Ectodermal cell (in vitro differentiated cells): ENCODE measurements around the gene ICE1.
"Not testable (repeated sequence)": the region's sequence is repeated elsewhere in the genome, so short reads cannot be mapped to it uniquely, and the experiment has no call there.

Experiments used
- H3K27ac ChIP-seq: 2 replicates; pipeline ENCODE4 v1.7.0; 2013; ENCODE audit warnings: mild to moderate bottlenecking, low read depth, low read length; ENCODE audit not compliant: insufficient read depth, poor library complexity, severe bottlenecking
- H3K27me3 ChIP-seq: 2 replicates; pipeline ENCODE4 v1.7.0; 2013; ENCODE audit warnings: mild to moderate bottlenecking, low read length; ENCODE audit not compliant: insufficient read depth, control insufficient read depth, poor library complexity, severe bottlenecking
- H3K36me3 ChIP-seq: one replicate; pipeline ENCODE4 v1.7.0; 2013; ENCODE audit warnings: low read length; ENCODE audit not compliant: control insufficient read depth, insufficient read depth
- H3K4me1 ChIP-seq: one replicate; pipeline ENCODE4 v1.7.0; 2013; ENCODE audit warnings: low read length; ENCODE audit not compliant: control insufficient read depth, insufficient read depth
- H3K4me3 ChIP-seq: 2 replicates; pipeline ENCODE4 v1.7.0; 2013; ENCODE audit warnings: low read depth, low read length, control low read depth; ENCODE audit not compliant: insufficient read depth
- H3K9me3 ChIP-seq: 2 replicates; pipeline ENCODE4 v1.7.0; 2013; ENCODE audit warnings: mild to moderate bottlenecking, low read length, moderate library complexity; ENCODE audit not compliant: control insufficient read depth
- WGBS, 2 experiments: methylation state at CpG; one replicate each; pipeline ENCODE4 v1.1.7; 2013; ENCODE audit warnings: missing lambda C conversion rate in 2 of 2; 5-methylcytosine and 5-hydroxymethylcytosine counted together

The ICE1 gene

DNA sequence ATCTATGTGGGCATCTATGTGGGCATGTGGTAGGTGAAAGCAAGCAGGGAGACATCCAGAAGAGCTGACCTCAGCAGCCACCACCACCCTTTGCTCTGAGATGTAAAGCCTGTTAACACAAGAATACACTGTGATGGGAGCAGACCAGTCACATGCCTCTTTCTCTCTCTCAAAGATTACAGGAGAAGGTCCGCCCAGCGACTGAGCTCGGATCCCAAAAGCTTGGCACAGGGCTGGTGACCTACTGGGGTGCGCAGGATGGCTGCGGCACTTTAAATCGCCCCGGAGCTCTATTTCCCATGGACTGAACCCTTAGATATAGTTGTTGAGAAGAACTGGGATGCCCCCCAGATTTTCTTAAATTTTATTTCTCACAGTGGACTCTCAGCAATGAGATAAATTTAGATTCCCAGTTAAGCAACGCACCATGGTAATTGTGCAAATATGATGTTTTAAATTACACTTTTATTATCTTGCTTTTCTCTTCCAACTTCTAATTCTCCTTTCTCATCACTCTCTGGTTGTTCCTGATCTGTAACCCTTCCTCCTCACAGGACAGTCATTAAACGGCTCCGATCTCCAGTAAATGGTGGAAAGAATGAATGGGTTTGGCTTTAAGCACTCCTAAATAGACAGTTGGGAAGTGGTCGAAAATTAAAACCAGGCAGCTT lies 37.7 kb upstream of the ICE1 start:
- Histone ChIP-seq H3K4me1 (peaks cover 4% of the 10 kb centered on the region), H3K9me3 (no peaks in the 10 kb centered on the region), H3K27ac (no peak overlapping the region), H3K36me3 (no peaks in the 10 kb centered on the region), H3K4me3 (no peak overlapping the region), H3K27me3 (no peaks in the 10 kb centered on the region)
- 92 to 94% methylated on average over 11 of the region's 11 CpGs for WGBS, 2 experiments

DNA sequence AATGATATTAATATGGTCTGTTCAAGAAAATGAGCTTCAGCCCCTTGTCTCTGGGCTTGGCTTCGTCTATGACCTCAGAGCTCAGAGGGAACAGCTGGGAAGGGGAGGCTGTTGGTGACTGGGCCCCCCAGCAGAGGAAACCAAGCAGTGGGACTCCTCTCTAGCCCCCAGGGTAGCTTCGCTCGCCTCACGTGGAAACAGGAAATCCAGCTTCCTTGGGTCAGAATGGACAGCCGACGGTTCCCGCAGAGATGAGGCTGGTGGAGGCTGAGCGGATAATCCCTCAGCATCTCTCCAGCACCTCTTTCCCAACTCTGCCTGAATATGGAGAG lies 37.2 kb upstream of the ICE1 start:
- 85 to 86% methylated on average over 8 of the region's 8 CpGs for WGBS, 2 experiments
- Histone ChIP-seq H3K27ac (no peak overlapping the region), H3K4me3 (no peak overlapping the region), H3K27me3 (no peaks in the 10 kb centered on the region), H3K4me1 (peaks cover 4% of the 10 kb centered on the region), H3K36me3 (no peaks in the 10 kb centered on the region), H3K9me3 (no peaks in the 10 kb centered on the region)

DNA sequence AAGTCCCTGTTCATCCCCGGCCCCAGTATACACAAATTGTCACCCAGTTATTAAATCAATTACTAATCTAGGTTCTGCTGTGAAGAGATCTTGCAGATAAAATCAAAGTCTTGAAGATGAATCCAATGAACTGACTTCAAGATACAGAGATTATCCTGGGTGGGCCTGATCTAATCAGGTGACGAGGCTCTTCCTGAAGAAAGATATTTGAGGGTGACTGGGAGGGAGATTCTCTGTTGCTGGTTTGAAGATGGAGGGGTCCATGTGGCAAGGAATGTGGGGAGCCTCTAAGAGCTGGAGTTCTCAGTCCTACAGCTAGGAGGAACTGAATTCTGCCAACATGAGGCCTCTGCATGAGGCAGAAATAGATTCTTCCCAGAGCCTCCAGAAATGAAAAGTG lies 36.1 kb upstream of the ICE1 start:
- Histone ChIP-seq H3K9me3 (no peaks in the 10 kb centered on the region), H3K36me3 (no peaks in the 10 kb centered on the region), H3K4me3 (no peak overlapping the region), H3K4me1 (peaks cover 4% of the 10 kb centered on the region), H3K27me3 (no peaks in the 10 kb centered on the region), H3K27ac (no peak overlapping the region)
- 98 to 100% methylated on average over 2 of the region's 2 CpGs for WGBS, 2 experiments

DNA sequence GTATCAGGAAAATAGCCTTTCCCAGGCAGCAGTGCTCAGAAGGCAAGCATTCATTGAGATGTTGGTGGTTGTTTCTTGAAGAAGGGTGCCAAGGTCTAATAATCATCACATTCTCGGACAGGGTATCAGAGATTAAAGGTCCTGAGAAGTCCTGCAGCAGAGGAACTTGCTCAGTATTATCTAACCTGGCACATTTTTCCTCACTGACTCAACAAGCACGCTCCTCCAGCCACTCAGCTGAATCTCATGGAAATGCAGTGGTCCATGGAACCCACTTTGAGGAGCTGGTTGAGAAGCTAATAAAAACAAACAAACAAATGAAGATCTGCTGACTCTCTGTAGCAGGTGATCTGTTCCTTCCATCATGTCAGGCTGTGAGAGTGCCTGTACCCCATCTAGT lies 35.3 kb upstream of the ICE1 start:
- WGBS, 2 experiments: 91 to 97% methylated on average over 2 of the region's 2 CpGs
- no peaks in the 10 kb centered on the region for H3K9me3 ChIP-seq
- no peak overlapping the region for H3K27ac ChIP-seq
- no peaks in the 10 kb centered on the region for H3K27me3 ChIP-seq
- no peak overlapping the region for H3K4me3 ChIP-seq
- peaks cover 4% of the 10 kb centered on the region for H3K4me1 ChIP-seq
- H3K36me3 ChIP-seq: no peaks in the 10 kb centered on the region

DNA sequence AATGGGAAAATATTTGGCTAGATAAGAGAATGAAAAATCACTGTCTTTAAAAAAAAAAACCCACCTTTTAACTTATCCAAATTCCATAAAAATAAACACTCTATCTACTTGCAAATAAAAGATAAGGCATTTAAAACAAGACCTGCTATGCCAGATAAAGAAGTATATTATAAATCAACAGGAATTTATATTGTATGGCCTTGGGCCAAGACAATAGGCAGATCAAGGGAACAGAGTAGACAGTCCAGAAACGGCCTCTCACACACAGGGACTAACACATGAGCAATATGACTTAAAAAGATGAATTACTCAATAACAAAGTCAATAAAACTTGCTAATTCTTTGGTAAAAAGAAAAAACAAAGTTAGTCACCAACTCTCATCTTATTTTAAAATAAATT lies 34.7 kb upstream of the ICE1 start:
- Histone ChIP-seq H3K4me3 (no peak overlapping the region), H3K36me3 (no peaks in the 10 kb centered on the region), H3K27me3 (no peaks in the 10 kb centered on the region), H3K4me1 (peaks cover 3% of the 10 kb centered on the region), H3K27ac (no peak overlapping the region), H3K9me3 (no peaks in the 10 kb centered on the region)
- 80 to 83% methylated on average over 1 of the region's 1 CpG for WGBS, 2 experiments

GRCh38 chr5:5390121-5390869 lies 32.2 kb upstream of the ICE1 start:
- not testable (repeated sequence) for H3K4me3 ChIP-seq, H3K9me3 ChIP-seq, H3K36me3 ChIP-seq, H3K27ac ChIP-seq, H3K4me1 ChIP-seq, H3K27me3 ChIP-seq
- WGBS, 2 experiments: 91 to 96% methylated on average over 7 to 12 of the region's 12 CpGs

DNA sequence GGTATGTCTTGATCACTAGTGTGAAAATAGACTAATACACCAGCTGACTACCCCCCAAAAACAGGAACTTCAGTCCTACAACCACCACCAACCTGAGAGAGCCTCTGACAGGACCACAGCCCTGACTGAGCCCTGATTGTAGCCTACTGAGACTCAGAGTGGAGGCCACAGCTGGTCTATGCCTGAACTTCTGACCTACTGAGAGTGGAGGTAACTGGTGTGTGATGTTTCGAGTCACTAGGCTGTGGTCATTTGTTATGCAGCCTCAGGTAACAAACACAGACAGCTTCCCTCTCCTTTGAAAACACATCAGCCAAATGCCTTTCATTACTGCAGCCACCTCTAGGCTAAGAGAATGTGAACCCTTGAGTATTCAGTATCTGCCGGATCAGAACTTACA lies 30.0 kb upstream of the ICE1 start:
- not testable (repeated sequence) for H3K4me3 ChIP-seq, H3K27ac ChIP-seq, H3K4me1 ChIP-seq, H3K27me3 ChIP-seq, H3K9me3 ChIP-seq, H3K36me3 ChIP-seq
- 85 to 88% methylated on average over 1 to 2 of the region's 2 CpGs for WGBS, 2 experiments

GRCh38 chr5:5394384-5394986 lies 28.0 kb upstream of the ICE1 start:
- H3K36me3 ChIP-seq, H3K27ac ChIP-seq, H3K4me3 ChIP-seq, H3K9me3 ChIP-seq, H3K27me3 ChIP-seq, H3K4me1 ChIP-seq: not testable (repeated sequence)
- WGBS, 2 experiments: 54 to 63% methylated on average over 5 to 6 of the region's 6 CpGs

DNA sequence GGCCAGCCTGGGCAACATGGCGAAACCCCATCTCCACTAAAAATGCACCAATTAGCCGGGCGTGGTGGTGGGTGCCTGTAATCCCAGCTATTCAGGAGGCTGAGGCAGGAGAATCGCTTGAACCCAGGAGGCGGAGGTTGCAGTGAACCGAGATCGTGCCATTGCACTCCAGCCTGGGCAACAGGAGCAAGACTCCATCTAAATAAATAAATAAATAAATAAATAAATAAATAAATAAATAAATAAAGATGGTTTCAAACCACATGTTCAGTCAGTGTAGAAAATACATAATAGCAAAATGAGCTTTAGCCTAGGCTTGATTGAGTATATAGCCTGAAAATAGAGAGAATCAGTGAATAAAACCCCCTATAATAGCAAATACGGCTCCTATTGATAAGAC lies 27.4 kb upstream of the ICE1 start:
- WGBS, 2 experiments: 69 to 85% methylated on average over 4 to 7 of the region's 8 CpGs
- H3K36me3 ChIP-seq, H3K4me1 ChIP-seq, H3K27ac ChIP-seq, H3K9me3 ChIP-seq, H3K4me3 ChIP-seq, H3K27me3 ChIP-seq: not testable (repeated sequence)

GRCh38 chr5:5398071-5398470 lies 24.4 kb upstream of the ICE1 start:
- H3K36me3 ChIP-seq: no peaks in the 10 kb centered on the region
- H3K27me3 ChIP-seq: no peaks in the 10 kb centered on the region
- no peak overlapping the region for H3K27ac ChIP-seq
- H3K4me1 ChIP-seq: no peaks in the 10 kb centered on the region
- 92 to 95% methylated on average over 2 of the region's 2 CpGs for WGBS, 2 experiments
- no peak overlapping the region for H3K4me3 ChIP-seq
- H3K9me3 ChIP-seq: no peaks in the 10 kb centered on the region
